H1 (cell line): Measurements from ENCODE around the gene RBM47.

Experiments used
- BACH1 ChIP-seq: IDR thresholded peaks from 2 replicates; pipeline ENCODE4 v1.6.1; 2012; ENCODE audit warnings: low read length, improper control_type of control experiment
- CHD1 ChIP-seq: IDR thresholded peaks from 2 replicates; pipeline ENCODE4 v1.6.1; 2012; ENCODE audit warnings: low read depth, low read length, improper control_type of control experiment
- EGR1 ChIP-seq: IDR thresholded peaks from 2 replicates; pipeline ENCODE4 v1.6.1; 2011; ENCODE audit warnings: low read depth, low read length, borderline replicate concordance
- EZH2 ChIP-seq: fragments of 200-600 bp; sonication (generic); IDR thresholded peaks from 2 replicates; pipeline ENCODE4 v1.7.1; 2012; ENCODE audit warnings: low read depth, mild to moderate bottlenecking, moderate library complexity, low read length, inconsistent platforms; ENCODE audit not compliant: severe bottlenecking
- KDM5A ChIP-seq: fragments of 200-600 bp; IDR thresholded peaks from 2 replicates; pipeline ENCODE4 v1.7.1; 2012; ENCODE audit warnings: mild to moderate bottlenecking, low read length, inconsistent platforms, mixed read lengths
- POLR2A ChIP-seq, 2 experiments: IDR thresholded peaks; 1 replicate in 1 of 2; 2 replicates in 1 of 2; pipeline ENCODE4 v1.6.1; 2011; ENCODE audit warnings: low read depth in 2 of 2, low read length in 2 of 2, mild to moderate bottlenecking in 2 of 2; ENCODE audit errors: control extremely low read depth in 1 of 2
- POLR2AphosphoS5 ChIP-seq: IDR thresholded peaks from 2 replicates; pipeline ENCODE4 v1.6.1; 2011; ENCODE audit warnings: low read depth, low read length
- YY1 ChIP-seq: IDR thresholded peaks from 2 replicates; pipeline ENCODE4 v1.6.1; 2011; ENCODE audit warnings: low read depth, mild to moderate bottlenecking, low read length

DNA sequence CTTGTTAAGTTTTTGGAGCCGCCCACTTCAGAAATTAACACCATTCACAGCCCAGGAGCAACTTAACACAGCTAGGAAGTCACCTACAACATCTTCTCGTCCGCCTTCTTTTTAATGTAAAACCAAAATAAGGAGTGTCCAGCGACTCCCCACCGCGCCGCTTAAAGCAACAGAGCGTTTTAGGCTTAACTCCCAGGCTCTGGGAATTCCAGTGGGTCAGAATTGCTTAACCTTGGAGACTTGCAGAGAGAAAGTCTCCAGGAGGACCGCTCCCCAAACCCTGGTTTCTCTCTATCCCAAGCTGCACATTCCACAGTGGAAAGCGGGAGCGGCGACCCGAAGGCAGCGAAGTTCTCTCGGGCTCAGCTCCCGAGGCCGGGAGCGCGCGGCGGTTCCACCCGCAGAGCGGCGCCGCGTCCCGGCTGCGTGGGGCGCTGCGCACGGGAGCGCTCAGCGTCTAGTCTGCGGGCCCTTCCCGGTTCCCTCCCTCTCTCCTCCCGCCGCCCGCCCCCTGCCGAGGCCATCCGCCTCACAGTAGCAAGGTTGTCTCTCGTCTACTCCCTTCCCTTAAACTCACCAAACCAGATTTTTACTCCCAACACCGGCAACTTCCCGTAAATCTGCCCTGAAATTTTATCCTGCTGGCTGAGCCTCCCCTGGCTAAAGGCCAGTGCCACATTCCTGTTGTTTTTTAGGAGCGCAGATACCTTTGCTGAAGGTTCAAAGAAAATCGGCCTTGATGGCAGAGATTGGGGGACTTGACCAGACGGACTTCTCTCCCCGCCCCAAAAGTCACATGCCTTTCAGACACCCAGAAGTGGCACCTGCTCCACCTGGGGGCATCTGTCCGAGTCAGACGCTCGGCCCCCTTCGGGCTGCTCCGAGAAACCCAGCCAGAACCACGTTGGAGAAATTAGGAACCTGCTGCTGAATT is at the start of gene RBM47:
- TF ChIP-seq POLR2AphosphoS5 (no peak), POLR2A (IDR thresholded peaks at IDR 0.05; ENCODE audit: control extremely low read depth in 1 of 2, low read depth in 2 of 2, low read length in 2 of 2) (peak; percentile 55 to 60), BACH1 (peak; percentile 36; the same call in 1 of the 2 replicates), EZH2 (no peak), CHD1 (peak; percentile 28; the same call in 1 of the 2 replicates), YY1 (peak; percentile 6; the same call in 1 of the 2 replicates), KDM5A (no peak), EGR1 (no peak)
